NB4 (cell line): Measurements from ENCODE around the gene HOMEZ.

Experiments
- POLR2A ChIP-seq: IDR thresholded peaks from 2 replicates; pipeline ENCODE4 v1.6.1; 2011; ENCODE audit warnings: mild to moderate bottlenecking; ENCODE audit not compliant: insufficient read length; ENCODE audit errors: extremely low read depth
- TF ChIP-seq, protein P1 (sequence below): IDR thresholded peaks from 2 replicates; pipeline ENCODE4 v1.6.1; 2011; ENCODE audit warnings: low read depth, low read length
- TF ChIP-seq, protein P2 (sequence below): IDR thresholded peaks from one replicate; pipeline ENCODE4 v1.5.1; 2012; ENCODE audit warnings: low read depth, low read length

DNA sequence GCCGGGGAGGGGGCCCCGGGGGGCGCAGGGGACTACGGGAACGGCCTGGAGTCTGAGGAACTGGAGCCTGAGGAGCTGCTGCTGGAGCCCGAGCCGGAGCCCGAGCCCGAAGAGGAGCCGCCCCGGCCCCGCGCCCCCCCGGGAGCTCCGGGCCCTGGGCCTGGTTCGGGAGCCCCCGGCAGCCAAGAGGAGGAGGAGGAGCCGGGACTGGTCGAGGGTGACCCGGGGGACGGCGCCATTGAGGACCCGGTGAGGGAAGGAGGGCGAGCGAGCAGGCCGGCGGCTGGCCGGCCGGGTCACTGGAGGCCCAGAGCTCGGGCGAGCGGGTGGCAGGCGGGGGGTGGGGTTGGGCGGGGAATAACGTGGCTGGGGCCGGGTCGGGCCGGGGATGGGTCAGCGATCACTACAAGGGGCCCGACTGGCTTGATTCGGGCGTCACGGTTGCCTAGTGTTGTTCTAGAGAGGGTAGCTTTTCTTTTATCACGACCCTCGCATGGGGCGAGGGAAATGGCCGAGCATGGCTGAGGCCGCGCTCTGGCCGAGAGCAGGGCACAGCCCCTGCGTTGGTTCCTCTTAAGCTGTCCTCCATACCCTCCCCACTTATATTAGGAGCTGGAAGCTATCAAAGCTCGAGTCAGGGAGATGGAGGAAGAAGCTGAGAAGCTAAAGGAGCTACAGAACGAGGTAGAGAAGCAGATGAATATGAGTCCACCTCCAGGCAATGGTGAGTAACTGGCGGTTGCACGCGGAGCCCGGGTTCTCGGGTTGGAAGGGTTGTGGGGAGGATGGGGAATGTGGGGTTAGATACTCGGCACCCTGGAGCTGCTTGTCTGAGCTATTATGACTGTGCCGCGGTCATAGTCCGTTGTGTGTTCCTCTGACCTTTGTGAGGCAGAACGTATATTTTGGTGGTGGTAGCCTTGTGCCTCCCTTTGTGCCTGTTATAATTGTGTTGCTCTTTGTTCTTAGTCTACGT lies 35.9 kb upstream of the HOMEZ start:
- TF ChIP-seq, protein P1, sequence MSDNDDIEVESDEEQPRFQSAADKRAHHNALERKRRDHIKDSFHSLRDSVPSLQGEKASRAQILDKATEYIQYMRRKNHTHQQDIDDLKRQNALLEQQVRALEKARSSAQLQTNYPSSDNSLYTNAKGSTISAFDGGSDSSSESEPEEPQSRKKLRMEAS = no peak
- TF ChIP-seq, protein P2, sequence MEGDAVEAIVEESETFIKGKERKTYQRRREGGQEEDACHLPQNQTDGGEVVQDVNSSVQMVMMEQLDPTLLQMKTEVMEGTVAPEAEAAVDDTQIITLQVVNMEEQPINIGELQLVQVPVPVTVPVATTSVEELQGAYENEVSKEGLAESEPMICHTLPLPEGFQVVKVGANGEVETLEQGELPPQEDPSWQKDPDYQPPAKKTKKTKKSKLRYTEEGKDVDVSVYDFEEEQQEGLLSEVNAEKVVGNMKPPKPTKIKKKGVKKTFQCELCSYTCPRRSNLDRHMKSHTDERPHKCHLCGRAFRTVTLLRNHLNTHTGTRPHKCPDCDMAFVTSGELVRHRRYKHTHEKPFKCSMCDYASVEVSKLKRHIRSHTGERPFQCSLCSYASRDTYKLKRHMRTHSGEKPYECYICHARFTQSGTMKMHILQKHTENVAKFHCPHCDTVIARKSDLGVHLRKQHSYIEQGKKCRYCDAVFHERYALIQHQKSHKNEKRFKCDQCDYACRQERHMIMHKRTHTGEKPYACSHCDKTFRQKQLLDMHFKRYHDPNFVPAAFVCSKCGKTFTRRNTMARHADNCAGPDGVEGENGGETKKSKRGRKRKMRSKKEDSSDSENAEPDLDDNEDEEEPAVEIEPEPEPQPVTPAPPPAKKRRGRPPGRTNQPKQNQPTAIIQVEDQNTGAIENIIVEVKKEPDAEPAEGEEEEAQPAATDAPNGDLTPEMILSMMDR = no peak
- no peak for TF ChIP-seq POLR2A
